ENCODE data around the gene SRSF2.

SRSF2 gene

DNA sequence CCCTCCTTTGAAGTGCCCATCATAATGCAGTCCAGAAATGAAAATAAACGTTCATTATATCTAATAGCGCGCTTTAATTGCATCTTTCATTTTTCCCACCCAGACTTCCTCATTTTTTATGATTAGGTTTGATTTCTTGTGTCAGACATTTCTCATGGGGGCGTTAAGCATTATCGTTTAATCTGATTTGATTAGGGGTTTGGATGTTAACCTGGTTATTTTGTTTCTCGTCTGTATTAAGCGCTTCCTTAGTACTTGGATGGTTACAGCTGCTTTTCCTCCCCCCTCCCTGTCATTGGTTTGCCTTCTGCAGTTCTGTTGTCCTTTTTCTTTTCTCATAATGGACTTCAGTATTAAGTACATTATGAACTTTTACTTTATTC is 1.3 kb upstream of the SRSF2 start:
- peak overlapping the region; percentile 85 to 95 for H3K27ac ChIP-seq (ENCODE audit: insufficient read depth in 1 of 2, low read depth in 1 of 2, low read length in 2 of 2, poor library complexity in 1 of 2, severe bottlenecking in 2 of 2)
- H3K9me3 ChIP-seq (ENCODE audit: control extremely low read depth in 1 of 5, control insufficient read depth in 4 of 5, insufficient read depth in 2 of 5, low read depth in 1 of 5, low read length in 4 of 5): no peaks in the 10 kb centered on the region
- peak in 2 of 3 donors; percentile 36 to 52 for DNase-seq
- peak overlapping the region in 6 of 7 experiments; percentile 89 to 99 (median 98) for H3K4me3 ChIP-seq (ENCODE audit: control insufficient read depth in 1 of 7, extremely low read depth in 1 of 7, insufficient read depth in 4 of 7, low read depth in 2 of 7, low read length in 6 of 7)
- CTCF ChIA-PET: interaction anchor here (1.1 to 3.6 kb wide), 5 partner anchors 11 to 42 kb away, joined by 3 to 14 read pairs (median 3); partner anchors contain the start of genes JMJD6 and METTL23
- H3K4me1 ChIP-seq (ENCODE audit: control extremely low read depth in 1 of 4, control insufficient read depth in 4 of 4, insufficient read depth in 4 of 4, low read length in 3 of 4): peaks cover 30 to 38% (median 33%) of the 10 kb centered on the region in 4 experiments
- peaks cover 5 to 40% (median 32%) of the 10 kb centered on the region in 4 experiments for H3K36me3 ChIP-seq (ENCODE audit: control insufficient read depth in 4 of 4, insufficient read depth in 4 of 4, low read length in 3 of 4)
- no peaks in the 10 kb centered on the region for H3K27me3 ChIP-seq (replicated peaks in 2 of 5; ENCODE audit: control insufficient read depth in 4 of 5, insufficient read depth in 5 of 5, low read length in 4 of 5)
- no CpG with 5 or more reads among the region's 7 CpGs for WGBS (ENCODE audit: insufficient coverage)
- POLR2A ChIA-PET: interaction anchor here (0.6 to 3.6 kb wide), 2 partner anchors 11 to 841 kb away, joined by 3 to 33 read pairs; partner anchors contain the start of genes JMJD6 and METTL23

DNA sequence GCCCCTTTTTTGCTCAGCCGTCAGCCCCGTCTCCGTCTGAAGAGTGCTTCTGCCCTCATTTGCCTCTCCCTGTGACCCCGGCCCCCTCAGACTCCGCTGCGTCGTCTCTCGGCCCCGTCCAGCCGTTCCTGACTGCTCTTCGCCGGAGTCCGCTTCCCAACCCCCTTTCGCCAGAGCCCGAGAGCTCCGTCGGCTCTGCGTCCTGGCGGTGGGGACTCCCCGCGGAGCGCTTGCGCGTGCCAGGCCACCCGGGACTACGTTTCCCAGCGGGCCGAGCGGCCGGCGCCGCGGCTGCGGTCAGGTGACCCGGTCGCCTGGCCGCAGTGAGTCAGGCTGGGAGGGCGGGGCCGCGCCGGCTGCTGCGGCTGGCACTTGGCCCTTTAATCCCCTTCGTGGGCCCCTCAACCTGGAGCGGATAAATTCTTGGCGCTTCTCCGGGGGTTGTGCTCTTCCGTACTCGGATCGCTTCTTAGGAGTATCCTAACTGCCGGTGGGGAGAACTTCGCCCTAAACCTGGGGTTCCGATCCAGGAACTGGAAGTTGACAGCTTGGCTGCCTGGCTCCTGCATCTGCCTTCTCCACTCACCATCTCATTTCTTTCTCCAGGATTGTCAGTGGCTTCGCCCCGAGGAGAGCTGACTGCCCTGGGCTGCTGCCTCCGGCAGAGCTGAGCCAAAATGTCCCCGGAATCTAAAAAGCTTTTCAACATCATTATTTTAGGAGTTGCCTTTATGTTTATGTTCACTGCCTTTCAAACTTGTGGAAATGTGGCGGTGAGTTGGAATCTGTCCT is 741 bp upstream of the SRSF2 start, which contains the start of gene MFSD11:
Gene MFSD11 (plus strand): TSS at position 444 of the 792 bp plus-strand sequence. CDS start 234 bp downstream, at position 678.
- Histone ChIP-seq H3K36me3 (ENCODE audit: control insufficient read depth in 4 of 4, insufficient read depth in 4 of 4, low read length in 3 of 4) (peaks cover 8 to 42% (median 36%) of the 10 kb centered on the region in 4 experiments), H3K4me1 (ENCODE audit: control extremely low read depth in 1 of 4, control insufficient read depth in 4 of 4, insufficient read depth in 4 of 4, low read length in 3 of 4) (peaks cover 32 to 43% (median 37%) of the 10 kb centered on the region in 4 experiments), H3K4me3 (ENCODE audit: control insufficient read depth in 1 of 7, extremely low read depth in 1 of 7, insufficient read depth in 4 of 7, low read depth in 2 of 7, low read length in 6 of 7) (peak within 1 kb of the TSS; percentile 98 to 100 (median 99)), H3K27ac (ENCODE audit: insufficient read depth in 1 of 2, low read depth in 1 of 2, low read length in 2 of 2, poor library complexity in 1 of 2, severe bottlenecking in 2 of 2) (peak within 1 kb of the TSS; percentile 88 to 95), H3K9me3 (ENCODE audit: control extremely low read depth in 1 of 5, control insufficient read depth in 4 of 5, insufficient read depth in 2 of 5, low read depth in 1 of 5, low read length in 4 of 5) (no peaks in the 10 kb centered on the region), H3K27me3 (replicated peaks in 2 of 5; ENCODE audit: control insufficient read depth in 4 of 5, insufficient read depth in 5 of 5, low read length in 4 of 5) (no peaks in the 10 kb centered on the region)
- DNase-seq: peak; percentile 94 to 97 (median 97)
- under 1% methylated on average over 36 of the region's 57 CpGs for WGBS (ENCODE audit: insufficient coverage)
- POLR2A ChIA-PET: interaction anchor here (0.6 to 3.6 kb wide), 3 partner anchors 11 to 842 kb away, joined by 3 to 33 read pairs (median 3); partner anchors contain the start of genes JMJD6 and METTL23
- CTCF ChIA-PET: interaction anchor here (1.1 to 3.6 kb wide), 5 partner anchors 11 to 29 kb away, joined by 3 to 14 read pairs (median 3); partner anchors contain the start of genes JMJD6 and METTL23

DNA sequence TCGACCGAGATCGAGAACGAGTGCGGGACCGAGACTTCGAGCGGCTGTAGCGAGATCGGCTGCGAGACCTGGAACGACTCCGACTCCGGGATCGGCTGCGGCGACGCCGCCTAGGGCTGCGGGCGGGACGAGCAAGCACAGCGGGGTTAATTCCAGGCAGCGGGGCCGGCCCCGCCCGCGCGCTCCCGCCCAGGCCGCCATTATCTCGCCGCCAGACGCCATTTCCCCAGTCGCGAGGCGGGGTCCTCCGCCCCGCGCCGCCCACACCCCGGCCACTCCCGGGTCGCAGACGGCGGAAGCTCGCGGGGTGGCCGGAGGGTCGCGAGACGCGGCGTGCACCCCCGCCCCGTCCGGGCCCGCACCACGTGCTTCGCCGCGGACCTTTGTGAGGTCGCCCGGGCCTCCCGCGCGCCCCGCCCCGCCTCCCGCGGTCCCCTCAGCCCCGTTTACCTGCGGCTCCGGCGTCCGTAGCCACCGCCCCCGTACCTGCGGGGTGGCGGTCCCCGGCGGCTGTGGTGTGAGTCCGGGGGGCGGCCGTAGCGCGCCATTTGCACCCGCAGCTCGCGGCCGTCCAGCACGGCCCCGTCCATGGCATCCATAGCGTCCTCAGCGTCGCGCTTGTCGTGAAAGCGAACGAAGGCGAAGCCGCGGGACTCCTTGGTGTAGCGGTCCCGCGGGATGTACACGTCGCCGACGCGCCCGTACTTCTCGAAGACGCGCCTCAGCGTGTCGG is 616 bp downstream of the SRSF2 start:
- Histone ChIP-seq H3K9me3 (ENCODE audit: control extremely low read depth in 1 of 5, control insufficient read depth in 4 of 5, insufficient read depth in 2 of 5, low read depth in 1 of 5, low read length in 4 of 5) (no peaks in the 10 kb centered on the region), H3K27ac (ENCODE audit: insufficient read depth in 1 of 2, low read depth in 1 of 2, low read length in 2 of 2, poor library complexity in 1 of 2, severe bottlenecking in 2 of 2) (peak overlapping the region; percentile 88 to 93), H3K27me3 (replicated peaks in 2 of 5; ENCODE audit: control insufficient read depth in 4 of 5, insufficient read depth in 5 of 5, low read length in 4 of 5) (no peaks in the 10 kb centered on the region), H3K36me3 (ENCODE audit: control insufficient read depth in 4 of 4, insufficient read depth in 4 of 4, low read length in 3 of 4) (peaks cover 7 to 47% (median 36%) of the 10 kb centered on the region in 4 experiments), H3K4me1 (ENCODE audit: control extremely low read depth in 1 of 4, control insufficient read depth in 4 of 4, insufficient read depth in 4 of 4, low read length in 3 of 4) (peaks cover 32 to 50% (median 38%) of the 10 kb centered on the region in 4 experiments), H3K4me3 (ENCODE audit: control insufficient read depth in 1 of 7, extremely low read depth in 1 of 7, insufficient read depth in 4 of 7, low read depth in 2 of 7, low read length in 6 of 7) (peak overlapping the region; percentile 97 to 100 (median 99))
- peak; percentile 67 to 83 (median 75) for DNase-seq
- CTCF ChIA-PET: interaction anchor here (0.9 to 3.6 kb wide), 3 partner anchors 9 to 23 kb away, joined by 3 to 14 read pairs (median 3); partner anchors contain the start of genes JMJD6 and METTL23
- WGBS (ENCODE audit: insufficient coverage): under 1% methylated on average over 76 of the region's 117 CpGs
- POLR2A ChIA-PET: interaction anchor here (0.7 to 3.6 kb wide), 2 partner anchors 9 to 44 kb away, joined by 4 to 33 read pairs; partner anchors contain the start of genes JMJD6 and METTL23

DNA sequence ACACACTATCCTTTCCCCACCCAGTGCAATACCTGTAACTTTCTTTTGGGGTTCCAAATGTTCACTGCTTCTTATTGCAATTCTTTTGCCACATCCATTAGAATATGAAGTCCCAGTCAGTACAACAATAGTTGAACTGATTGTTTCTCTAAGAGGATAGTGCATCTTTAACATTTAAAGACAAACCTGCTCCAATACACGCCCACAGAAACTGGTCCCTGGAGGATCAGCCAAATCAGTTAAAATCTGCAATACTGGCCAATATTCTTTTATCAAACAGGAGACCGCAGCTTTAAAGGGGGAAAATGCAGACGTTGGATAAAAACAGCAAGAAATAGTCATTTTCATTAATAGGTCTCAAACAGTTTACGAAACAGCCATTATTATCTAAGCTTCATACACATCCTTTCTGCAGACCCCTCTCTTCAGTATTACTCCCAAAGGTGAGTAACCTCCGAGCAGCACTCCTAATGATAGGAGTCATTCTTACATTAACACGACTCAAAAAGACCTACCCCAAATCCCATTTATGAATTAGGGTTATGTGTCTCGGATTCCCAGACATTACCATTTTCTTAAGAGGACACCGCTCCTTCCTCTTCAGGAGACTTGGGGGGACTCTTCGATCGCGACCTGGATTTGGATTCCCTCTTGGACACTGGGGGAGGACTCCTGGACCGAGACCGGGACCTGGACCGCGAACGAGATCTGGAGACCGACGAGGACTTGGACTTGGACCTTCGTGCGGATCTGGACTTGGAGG is 1.4 kb downstream of the SRSF2 start:
- POLR2A ChIA-PET: interaction anchor here (3.6 kb wide), 1 partner anchor 9 kb away, joined by 33 read pairs; the partner anchor contains the start of genes JMJD6 and METTL23
- H3K4me1 ChIP-seq (ENCODE audit: control extremely low read depth in 1 of 4, control insufficient read depth in 4 of 4, insufficient read depth in 4 of 4, low read length in 3 of 4): peaks cover 32 to 52% (median 38%) of the 10 kb centered on the region in 4 experiments
- WGBS (ENCODE audit: insufficient coverage): 2% methylated on average over 16 of the region's 20 CpGs

DNA sequence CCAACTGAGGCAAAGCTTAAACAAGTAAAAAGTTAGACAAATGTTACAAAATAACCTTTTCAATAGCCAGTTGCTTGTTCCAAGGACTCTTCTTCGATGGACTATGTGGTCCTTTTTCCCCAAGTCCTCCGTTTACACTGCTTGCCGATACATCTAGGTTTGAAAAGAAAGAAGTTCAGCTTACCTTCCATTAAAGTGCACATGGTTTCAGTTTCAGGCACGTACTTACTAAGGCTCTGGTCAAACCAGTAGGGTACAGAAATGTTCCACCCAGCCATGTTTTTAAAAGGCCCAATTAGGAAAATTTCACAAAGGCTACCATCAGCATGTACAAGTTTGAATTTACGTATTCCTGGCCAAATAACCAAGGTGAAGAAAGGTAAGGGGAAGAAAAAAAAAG is 2.1 kb downstream of the SRSF2 start:
- Histone ChIP-seq H3K36me3 (ENCODE audit: control insufficient read depth in 4 of 4, insufficient read depth in 4 of 4, low read length in 3 of 4) (peaks cover 9 to 56% (median 44%) of the 10 kb centered on the region in 4 experiments), H3K27me3 (replicated peaks in 2 of 5; ENCODE audit: control insufficient read depth in 4 of 5, insufficient read depth in 5 of 5, low read length in 4 of 5) (no peaks in the 10 kb centered on the region), H3K4me1 (ENCODE audit: control extremely low read depth in 1 of 4, control insufficient read depth in 4 of 4, insufficient read depth in 4 of 4, low read length in 3 of 4) (peaks cover 32 to 50% (median 38%) of the 10 kb centered on the region in 4 experiments), H3K27ac (ENCODE audit: insufficient read depth in 1 of 2, low read depth in 1 of 2, low read length in 2 of 2, poor library complexity in 1 of 2, severe bottlenecking in 2 of 2) (peak overlapping the region; percentile 17 to 93), H3K4me3 (ENCODE audit: control insufficient read depth in 1 of 7, extremely low read depth in 1 of 7, insufficient read depth in 4 of 7, low read depth in 2 of 7, low read length in 6 of 7) (peak overlapping the region in 6 of 7 experiments; percentile 97 to 100 (median 99)), H3K9me3 (ENCODE audit: control extremely low read depth in 1 of 5, control insufficient read depth in 4 of 5, insufficient read depth in 2 of 5, low read depth in 1 of 5, low read length in 4 of 5) (no peaks in the 10 kb centered on the region)
- WGBS (ENCODE audit: insufficient coverage): 5% methylated on average over 4 of the region's 5 CpGs
- peak in 2 of 3 donors; percentile 58 to 61 for DNase-seq
- ChIA-PET POLR2A (interaction anchor here (3.6 kb wide), 1 partner anchor 8 kb away, joined by 33 read pairs; the partner anchor contains the start of genes JMJD6 and METTL23), CTCF (interaction anchor here (0.6 to 1.8 kb wide), 4 partner anchors 10 to 504 kb away, joined by 3 to 5 read pairs (median 3); no protein-coding TSS in a partner anchor)

More for the DNA sequence above, 1.4 kb downstream of the SRSF2 start:
- Histone ChIP-seq H3K4me3 (ENCODE audit: control insufficient read depth in 1 of 7, extremely low read depth in 1 of 7, insufficient read depth in 4 of 7, low read depth in 2 of 7, low read length in 6 of 7) (peak overlapping the region; percentile 97 to 100 (median 99)), H3K27ac (ENCODE audit: insufficient read depth in 1 of 2, low read depth in 1 of 2, low read length in 2 of 2, poor library complexity in 1 of 2, severe bottlenecking in 2 of 2) (peak overlapping the region; percentile 88 to 93), H3K27me3 (replicated peaks in 2 of 5; ENCODE audit: control insufficient read depth in 4 of 5, insufficient read depth in 5 of 5, low read length in 4 of 5) (no peaks in the 10 kb centered on the region), H3K36me3 (ENCODE audit: control insufficient read depth in 4 of 4, insufficient read depth in 4 of 4, low read length in 3 of 4) (peaks cover 9 to 52% (median 40%) of the 10 kb centered on the region in 4 experiments), H3K9me3 (ENCODE audit: control extremely low read depth in 1 of 5, control insufficient read depth in 4 of 5, insufficient read depth in 2 of 5, low read depth in 1 of 5, low read length in 4 of 5) (no peaks in the 10 kb centered on the region)
- DNase-seq: no peak
- CTCF ChIA-PET: interaction anchor here (0.6 to 3.6 kb wide), 6 partner anchors 9 to 88 kb away, joined by 3 to 14 read pairs (median 3); partner anchors contain the start of genes JMJD6 and METTL23
